Cardiac fibroblast (primary cell): ENCODE measurements around the gene RAP2B.
A peak's percentile ranks its signal among the peaks of the same experiment; 100 is the strongest.
"Not testable (repeated sequence)": the region's sequence is repeated elsewhere in the genome, so short reads cannot be mapped to it uniquely, and the experiment has no call there.

ENCODE experiments used
- DNase-seq, 2 donors: peaks; one replicate each; pipeline versions ENCODE4 v3.0.0 to v3.0.0-alpha.2; 2010; ENCODE audit warnings: low read depth in 2 of 2
- H3K4me3 ChIP-seq, 2 donors: replicated peaks in 1 of 2; 1 replicate in 1 of 2; 2 replicates in 1 of 2; pipeline ENCODE4 v1.5.1; 2011; ENCODE audit warnings: low read depth in 2 of 2, low read length in 2 of 2, mild to moderate bottlenecking in 2 of 2, moderate library complexity in 1 of 2
- TF ChIP-seq, protein P1 (sequence below): IDR thresholded peaks from one replicate; pipeline ENCODE4 v1.5.1; 2011; ENCODE audit warnings: low read depth, mild to moderate bottlenecking, low read length, inconsistent platforms

RAP2B gene

DNA sequence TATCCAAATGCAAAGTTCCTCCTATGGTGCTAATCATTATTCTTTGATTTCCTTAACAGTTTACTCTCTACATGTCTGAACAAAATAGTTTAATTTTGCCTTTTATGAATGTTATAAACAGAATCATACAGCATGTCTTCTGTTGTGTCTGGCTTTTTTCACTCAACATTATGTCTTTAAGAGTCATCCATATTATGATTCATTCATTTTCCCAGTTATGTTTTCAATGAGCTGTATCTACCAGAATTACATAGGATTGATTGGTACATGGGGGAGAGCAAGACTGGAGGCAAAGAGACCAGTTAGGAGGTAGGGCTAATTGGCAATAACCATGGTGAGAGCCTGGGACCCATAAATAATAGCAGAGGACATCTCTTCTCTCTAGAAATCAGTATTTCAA is 16.6 kb upstream of the RAP2B start:
- TF ChIP-seq, protein P1, sequence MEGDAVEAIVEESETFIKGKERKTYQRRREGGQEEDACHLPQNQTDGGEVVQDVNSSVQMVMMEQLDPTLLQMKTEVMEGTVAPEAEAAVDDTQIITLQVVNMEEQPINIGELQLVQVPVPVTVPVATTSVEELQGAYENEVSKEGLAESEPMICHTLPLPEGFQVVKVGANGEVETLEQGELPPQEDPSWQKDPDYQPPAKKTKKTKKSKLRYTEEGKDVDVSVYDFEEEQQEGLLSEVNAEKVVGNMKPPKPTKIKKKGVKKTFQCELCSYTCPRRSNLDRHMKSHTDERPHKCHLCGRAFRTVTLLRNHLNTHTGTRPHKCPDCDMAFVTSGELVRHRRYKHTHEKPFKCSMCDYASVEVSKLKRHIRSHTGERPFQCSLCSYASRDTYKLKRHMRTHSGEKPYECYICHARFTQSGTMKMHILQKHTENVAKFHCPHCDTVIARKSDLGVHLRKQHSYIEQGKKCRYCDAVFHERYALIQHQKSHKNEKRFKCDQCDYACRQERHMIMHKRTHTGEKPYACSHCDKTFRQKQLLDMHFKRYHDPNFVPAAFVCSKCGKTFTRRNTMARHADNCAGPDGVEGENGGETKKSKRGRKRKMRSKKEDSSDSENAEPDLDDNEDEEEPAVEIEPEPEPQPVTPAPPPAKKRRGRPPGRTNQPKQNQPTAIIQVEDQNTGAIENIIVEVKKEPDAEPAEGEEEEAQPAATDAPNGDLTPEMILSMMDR: no peak
- DNase-seq: peak in 1 of 2 donors; percentile 35

DNA sequence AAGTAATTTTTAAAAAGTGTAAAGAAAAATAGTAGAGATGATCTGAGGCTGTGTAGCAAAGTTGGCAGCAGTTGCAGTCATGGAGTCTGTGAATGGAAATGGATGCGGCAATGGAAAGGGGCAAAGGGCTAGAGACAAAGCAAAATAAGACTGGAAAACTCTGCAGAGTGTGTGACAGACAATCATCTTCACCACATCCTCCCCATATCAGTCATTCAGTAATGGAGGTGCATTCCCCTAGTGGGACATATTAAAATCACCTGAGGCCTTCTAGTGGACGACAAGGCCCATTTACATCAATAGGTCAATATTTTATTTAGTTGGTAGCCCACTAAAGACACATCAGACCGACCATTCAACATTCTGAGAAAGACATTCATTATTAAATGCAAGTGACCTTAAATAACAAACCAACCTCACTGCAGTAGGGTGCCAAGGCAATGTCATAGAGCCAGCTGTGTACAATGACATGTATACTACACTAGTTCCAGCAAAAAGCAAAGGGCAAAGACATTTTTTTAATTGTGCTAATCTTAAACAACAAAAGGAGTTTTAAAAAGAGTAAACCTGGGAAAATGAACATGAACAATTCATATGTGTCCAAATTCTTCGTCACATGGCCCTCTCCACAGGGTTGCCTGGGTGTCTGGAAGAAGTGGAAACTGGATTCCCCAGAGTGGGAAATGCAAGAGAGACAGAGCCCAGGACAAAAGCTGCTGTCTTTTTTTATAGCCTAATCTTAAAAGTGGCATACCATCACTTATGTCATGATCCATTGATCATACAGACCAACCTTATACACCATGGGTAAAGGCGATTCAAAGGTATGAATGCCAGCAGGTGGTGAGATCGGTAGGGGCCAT is 15.6 kb upstream of the RAP2B start:
- H3K4me3 ChIP-seq: no peak overlapping the region
- TF ChIP-seq, protein P1: no peak
- DNase-seq: no peak

More for the DNA sequence above, 16.6 kb upstream of the RAP2B start:
- H3K4me3 ChIP-seq: no peak overlapping the region

DNA sequence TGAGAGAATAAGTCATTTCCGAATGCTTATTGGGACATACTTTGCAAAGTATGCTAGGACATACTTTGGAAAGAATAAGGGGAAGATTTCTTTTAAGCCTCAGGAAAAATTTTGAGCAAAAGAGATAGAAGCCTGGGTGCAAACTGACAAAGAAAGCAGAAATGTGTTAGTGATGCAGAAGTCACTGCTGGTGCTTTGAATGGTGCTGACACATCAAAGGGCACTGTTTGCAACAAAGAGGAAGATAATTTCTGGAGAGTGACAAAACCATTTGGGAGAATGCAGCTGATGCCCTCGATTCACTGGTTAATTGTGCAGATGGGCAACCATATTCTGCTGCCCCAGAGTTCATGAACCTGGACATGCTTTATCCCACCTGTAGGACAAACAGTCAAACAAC is 11.0 kb upstream of the RAP2B start:
- no peak for DNase-seq
- TF ChIP-seq, protein P1: no peak
- H3K4me3 ChIP-seq: no peak overlapping the region

DNA sequence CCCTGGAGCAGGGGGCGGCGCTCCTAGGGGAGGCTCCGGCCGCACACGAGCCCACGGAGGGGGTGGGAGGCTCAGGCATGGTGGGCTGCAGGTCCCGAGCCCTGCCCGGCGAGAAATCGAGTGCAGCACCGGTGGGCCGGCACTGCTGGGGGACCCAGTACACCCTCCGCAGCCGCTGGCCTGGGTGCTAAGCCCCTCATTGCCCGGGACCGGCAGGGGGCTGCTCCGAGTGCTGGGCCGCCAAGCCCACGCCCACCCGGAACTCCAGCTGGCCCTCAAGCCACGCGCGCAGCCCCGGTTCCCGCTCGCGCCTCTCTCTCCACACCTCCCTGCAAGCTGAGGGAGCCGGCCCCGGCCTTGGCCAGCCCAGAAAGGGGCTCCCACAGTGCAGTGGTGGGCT is 6.2 kb upstream of the RAP2B start:
- H3K4me3 ChIP-seq, DNase-seq: not testable (repeated sequence)

DNA sequence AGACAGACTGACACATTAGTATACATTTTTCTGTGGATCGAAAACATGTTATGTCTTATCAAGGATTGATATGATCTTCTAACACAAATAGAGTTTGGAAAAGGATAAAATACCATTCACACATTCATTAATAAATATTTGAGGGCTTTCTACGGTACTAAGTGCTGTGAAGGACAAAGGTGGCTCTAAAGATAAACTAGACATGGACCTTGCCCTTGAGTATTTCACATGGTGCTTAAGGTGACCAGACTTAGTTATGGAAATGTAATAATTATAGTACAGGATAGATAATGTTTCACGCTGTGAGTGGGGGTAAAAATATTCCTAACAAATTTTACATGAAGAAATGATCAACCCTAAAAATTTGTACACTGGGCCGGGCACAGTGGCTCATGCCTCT is 3.8 kb upstream of the RAP2B start:
- DNase-seq: no peak
- no peak overlapping the region for H3K4me3 ChIP-seq
- TF ChIP-seq, protein P1: no peak

DNA sequence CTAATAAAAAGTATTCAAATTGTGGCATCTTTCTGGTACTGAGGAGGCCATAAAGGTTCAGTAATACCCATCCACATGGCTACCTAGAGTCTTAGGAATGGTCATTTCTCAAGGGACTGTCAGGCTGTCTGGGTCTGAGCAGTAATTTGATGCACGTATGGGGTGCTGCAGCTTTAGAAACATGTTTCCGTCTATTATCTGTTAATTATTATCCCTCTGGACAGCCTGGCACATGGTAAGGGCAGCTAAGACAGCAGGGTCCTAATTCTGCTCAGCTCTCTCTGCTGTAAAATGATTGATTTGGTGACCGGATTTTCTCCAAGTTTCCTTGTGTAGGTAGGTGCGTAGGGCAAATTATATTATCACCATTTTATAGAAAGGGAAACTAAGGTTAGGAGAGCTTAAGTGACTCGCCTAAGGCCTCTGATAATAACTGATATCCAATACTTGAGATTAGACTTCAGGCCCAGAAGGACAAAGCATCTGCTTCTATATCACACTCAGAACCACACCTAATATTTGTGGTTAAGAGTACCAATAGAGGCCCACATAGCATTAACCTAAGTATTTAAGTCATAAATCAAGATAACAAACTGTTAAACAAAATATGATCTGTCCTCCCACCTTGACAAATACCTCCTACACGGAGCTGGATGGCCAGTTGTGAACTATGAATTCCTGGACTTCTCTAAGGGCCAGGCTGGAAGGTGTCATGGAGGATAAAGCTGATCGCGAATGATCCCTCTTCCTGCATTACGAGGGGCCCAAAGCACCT is 2.9 kb upstream of the RAP2B start:
- TF ChIP-seq, protein P1: no peak
- no peak overlapping the region for H3K4me3 ChIP-seq
- no peak for DNase-seq

DNA sequence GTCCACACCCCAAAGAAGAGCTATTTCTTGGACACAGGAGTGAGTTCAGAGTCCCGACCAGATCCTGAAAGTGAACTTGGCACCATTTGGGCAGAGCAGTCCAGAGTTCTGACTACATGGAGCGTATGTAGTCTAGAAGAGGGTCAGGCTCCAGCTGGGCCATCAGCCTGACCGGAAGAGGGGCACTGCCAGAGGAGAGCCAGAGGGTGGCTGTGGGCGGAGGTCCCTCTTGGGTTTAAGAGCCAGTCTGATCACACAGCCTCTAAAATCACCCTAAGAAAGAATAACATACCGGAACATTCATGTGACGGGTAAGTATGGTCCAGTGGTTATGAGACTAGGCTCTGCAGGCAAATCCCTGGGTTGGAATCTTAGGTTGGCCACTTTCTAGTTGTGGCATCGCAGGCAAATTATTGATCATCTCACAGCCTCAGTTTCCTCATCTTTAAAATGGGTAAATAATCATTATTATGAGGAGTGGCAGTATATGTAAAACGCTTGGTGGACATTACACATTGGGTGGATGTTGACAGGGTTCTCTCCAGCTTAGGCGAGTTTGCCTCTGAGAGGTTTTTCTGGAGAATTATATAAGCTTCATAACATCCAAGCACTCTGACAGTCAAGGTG is 2.1 kb upstream of the RAP2B start:
- H3K4me3 ChIP-seq: peak overlapping the region; percentile 85 to 93
- TF ChIP-seq, protein P1: no peak
- no peak for DNase-seq
